K562 (cell line): ENCODE measurements around the gene PI4KA. TPM values are rescaled to one million over a fixed set of nuclear protein-coding genes. Genes with fewer than 3 reads are reported as not detected.
A peak's percentile ranks its signal among the peaks of the same experiment; 100 is the strongest.

Source experiments
- BRCA1 ChIP-seq, 2 experiments: fragments of 450-650 bp in 1 of 2; sonication (generic) in 1 of 2; formaldehyde crosslinking in 1 of 2; IDR thresholded peaks; 2 replicates each; pipeline versions ENCODE4 v1.5.0 to v1.6.1; 2017 to 2020; ENCODE audit warnings: mild to moderate bottlenecking in 1 of 2, missing genetic modification reagents in 1 of 2
- GTF3C2 ChIP-seq: IDR thresholded peaks from 3 replicates; pipeline ENCODE4 v1.6.1; 2011; ENCODE audit warnings: borderline replicate concordance, mild to moderate bottlenecking, moderate library complexity; ENCODE audit not compliant: insufficient read length; ENCODE audit errors: extremely low read depth
- HBP1 ChIP-seq: fragments of 450-650 bp; formaldehyde crosslinking; IDR thresholded peaks from 2 replicates; pipeline ENCODE4 v1.4.0; 2022; ENCODE audit warnings: missing genetic modification characterization
- HSF4 ChIP-seq: fragments of 250-450 bp; sonication (Bioruptor Pico); IDR thresholded peaks from 2 replicates; pipeline ENCODE4 v2.1.2; 2022; ENCODE audit warnings: mild to moderate bottlenecking, moderate library complexity, borderline replicate concordance
- JUN ChIP-seq, 2 experiments: sonication (generic) in 1 of 2; formaldehyde crosslinking in 1 of 2; IDR thresholded peaks; 2 replicates each; pipeline versions ENCODE4 v1.6.1 to v1.8.0; 2012 to 2022; ENCODE audit warnings: borderline replicate concordance in 2 of 2, mild to moderate bottlenecking in 2 of 2, improper control_type of control experiment in 1 of 2, low read depth in 1 of 2, low read length in 1 of 2, missing genetic modification reagents in 1 of 2
- MAX ChIP-seq: sonication (generic); formaldehyde crosslinking; IDR thresholded peaks from 2 replicates; pipeline ENCODE4 v1.9.0; 2022; ENCODE audit warnings: mild to moderate bottlenecking, missing genetic modification reagents
- MBD1 ChIP-seq: fragments of 250-450 bp; sonication (Bioruptor Pico); IDR thresholded peaks from 2 replicates; pipeline ENCODE4 v1.8.0; 2022; ENCODE audit warnings: inconsistent platforms
- PKNOX1 ChIP-seq: fragments of 450-650 bp; IDR thresholded peaks from 2 replicates; pipeline ENCODE4 v1.6.1; 2016
- SMAD3 ChIP-seq: fragments of 450-650 bp; formaldehyde crosslinking; conservative IDR thresholded peaks from 2 replicates; pipeline ENCODE4 v1.4.0; 2020; ENCODE audit warnings: mild to moderate bottlenecking
- ZNF589 ChIP-seq: fragments of 200-800 bp; sonication (Bioruptor generic); IDR thresholded peaks from 2 replicates; pipeline ENCODE4 v1.6.1; 2016; ENCODE audit warnings: low read depth, missing genetic modification characterization, missing compliant biosample characterization
- ZNF639 ChIP-seq, 2 experiments: fragments of 200-800 bp in 1 of 2; sonication (Bioruptor generic) in 1 of 2; sonication (generic) in 1 of 2; formaldehyde crosslinking in 1 of 2; IDR thresholded peaks in 1 of 2; conservative IDR thresholded peaks in 1 of 2; 2 replicates each; pipeline versions ENCODE4 v1.5.0 to v1.6.1; 2016 to 2020; ENCODE audit warnings: missing compliant biosample characterization in 1 of 2, missing genetic modification characterization in 1 of 2, missing genetic modification reagents in 1 of 2
- polyA plus RNA-seq, 8 experiments: library from polyadenylated mRNA; depleted of rRNA in 4 of 8; stranded (reverse) in 5 of 8; unstranded in 3 of 8; fragments of >200 nt; fragmentation: Nextera tagmentation in 2 of 8; fragmentation: Illumina TruSeq in 1 of 8; extraction: Ambion mirVana in 2 of 8; extraction: Trizol in 1 of 8; gene quantifications; 2 replicates each; pipeline versions ENCODE4 v1.2.1 to v1.2.3, GENCODE V29; 2011 to 2014; ENCODE audit warnings: inconsistent platforms in 1 of 8, missing spikeins in 1 of 8
- total RNA-seq, 7 experiments: library from RNA; depleted of rRNA in 6 of 7; stranded (reverse); fragments of >200 nt in 6 of 7; fragmentation: Illumina TruSeq in 2 of 7; extraction: Trizol in 2 of 7; gene quantifications; 2 replicates each; pipeline versions ENCODE4 v1.2.1 to v1.2.3, GENCODE V29; 2011 to 2021; ENCODE audit warnings: low replicate concordance in 1 of 7

PI4KA gene
- total and polyA plus RNA-seq, 9 of the 15 experiments (the other 6 are each of a cell fraction or from before 2014, with no cell fraction given), result 7.3 to 187 (median 84.7) TPM

GRCh38 chr22:20741634-20742581, 116.7 kb downstream of the PI4KA start (continued):
- TF ChIP-seq MBD1 (CRISPR knock-in tag), result no peak
- no peak for TF ChIP-seq PKNOX1
- no peak for TF ChIP-seq ZNF639 (CRISPR knock-in tag; conservative IDR thresholded peaks at IDR 0.05 in 1 of 2, IDR thresholded peaks at IDR 0.05 in 1 of 2)
- peak; percentile 59 for TF ChIP-seq MAX
- no peak for TF ChIP-seq ZNF589
- TF ChIP-seq SMAD3 (CRISPR knock-in tag), result no peak
- TF ChIP-seq HSF4, result 0 out of 2 replicates have a peak, but pooled peaks have one; percentile 46
- no peak for TF ChIP-seq BRCA1 (IDR thresholded peaks at IDR 0.05)
- peak; percentile 93; the same call in 1 of the 2 replicates for TF ChIP-seq BRCA1 (CRISPR knock-in tag; IDR thresholded peaks at IDR 0.05)
- TF ChIP-seq GTF3C2, result no peak
- TF ChIP-seq HBP1 (CRISPR knock-in tag), result no peak; the same call in 1 of the 2 replicates
- TF ChIP-seq JUN (IDR thresholded peaks at IDR 0.05; ENCODE audit: borderline replicate concordance, low read depth, low read length), result no peak
- no peak for TF ChIP-seq JUN (CRISPR knock-in tag; IDR thresholded peaks at IDR 0.05; ENCODE audit: borderline replicate concordance)
